Activated CD8-positive, alpha-beta memory T cell treated with anti-CD3 and anti-CD28 coated beads for 24 hours (primary cell): ENCODE results near the gene COX10.

Experiments
- DNase-seq: peaks from one replicate; pipeline ENCODE4 v3.0.0-alpha.2; 2020

The COX10 gene

DNA sequence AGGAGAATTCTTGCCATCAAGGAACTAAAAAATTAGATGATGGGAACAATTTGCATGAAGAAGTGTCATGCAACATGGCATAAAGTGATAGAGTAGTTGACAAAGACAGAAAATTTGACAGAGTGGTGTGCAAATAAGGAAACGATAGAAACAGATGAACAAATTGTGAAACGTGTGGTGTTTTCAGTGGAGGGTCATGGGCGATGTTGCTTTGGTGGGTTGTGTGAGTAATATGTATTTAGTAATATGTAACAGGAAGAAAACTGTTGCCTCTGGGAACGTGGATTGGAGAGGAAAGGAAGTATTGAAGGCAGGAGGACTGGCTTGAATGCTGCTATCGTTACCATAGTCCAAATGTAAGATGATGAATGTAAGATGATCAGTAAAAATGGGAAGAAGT is 3.6 kb downstream of the COX10 start:
- no peak for DNase-seq

DNA sequence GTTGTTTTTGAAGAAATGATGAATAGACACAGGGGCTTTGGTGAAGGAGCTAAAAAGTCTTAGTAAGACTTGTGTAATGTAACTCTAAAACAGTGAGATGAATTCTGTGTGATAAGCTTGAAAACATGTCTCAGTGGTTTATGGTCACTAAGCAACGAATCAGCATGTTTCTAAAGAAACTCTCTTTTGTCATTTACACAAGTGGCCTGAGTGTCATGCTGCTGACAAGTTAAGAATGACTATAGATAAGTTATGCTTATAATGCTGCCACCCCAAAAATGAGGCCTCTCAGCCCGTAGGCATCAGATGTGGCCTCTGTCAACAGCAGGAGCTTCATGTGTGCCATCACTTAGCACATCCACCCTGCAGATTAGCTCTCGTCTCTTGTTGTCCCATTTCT is 8.7 kb downstream of the COX10 start:
- no peak for DNase-seq

DNA sequence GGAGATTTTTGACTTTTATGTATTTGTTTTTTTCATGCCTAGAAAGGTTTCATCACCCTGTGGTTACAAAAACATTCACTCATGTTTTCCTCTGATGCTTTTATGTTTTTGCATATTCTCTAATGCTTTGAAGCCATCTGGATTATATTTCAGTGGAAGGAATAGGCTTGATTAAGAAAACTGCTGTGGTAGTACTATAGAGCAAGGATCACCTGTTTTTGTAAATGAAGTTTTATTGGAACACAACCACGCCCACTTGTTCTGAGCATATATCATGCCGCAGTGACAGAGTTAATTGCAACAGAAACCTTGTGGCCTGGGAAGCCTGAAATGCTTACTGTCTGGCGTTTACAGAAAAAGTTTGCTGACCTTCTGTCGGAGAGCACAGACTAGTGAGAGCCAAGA is 11.5 kb downstream of the COX10 start:
- no peak for DNase-seq

DNA sequence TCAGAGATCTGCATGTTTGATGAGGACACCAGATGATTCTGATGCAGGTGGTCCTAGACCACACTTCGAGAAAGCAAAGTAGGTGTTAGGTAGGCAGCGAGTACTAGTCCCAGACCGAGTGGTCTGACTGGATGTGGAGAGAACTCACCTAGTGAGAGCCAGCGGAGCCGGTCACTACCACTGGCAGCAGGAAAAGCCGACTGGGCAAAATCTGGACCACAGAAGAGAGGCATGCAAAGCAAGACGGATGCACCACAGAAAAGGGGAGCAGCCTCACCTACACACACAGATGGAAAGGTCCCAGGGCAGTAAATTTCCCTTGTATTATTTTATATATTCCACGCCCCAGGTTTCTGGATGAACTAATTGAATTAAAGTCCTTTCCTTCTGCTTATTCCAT is 13.5 kb downstream of the COX10 start:
- DNase-seq = no peak

DNA sequence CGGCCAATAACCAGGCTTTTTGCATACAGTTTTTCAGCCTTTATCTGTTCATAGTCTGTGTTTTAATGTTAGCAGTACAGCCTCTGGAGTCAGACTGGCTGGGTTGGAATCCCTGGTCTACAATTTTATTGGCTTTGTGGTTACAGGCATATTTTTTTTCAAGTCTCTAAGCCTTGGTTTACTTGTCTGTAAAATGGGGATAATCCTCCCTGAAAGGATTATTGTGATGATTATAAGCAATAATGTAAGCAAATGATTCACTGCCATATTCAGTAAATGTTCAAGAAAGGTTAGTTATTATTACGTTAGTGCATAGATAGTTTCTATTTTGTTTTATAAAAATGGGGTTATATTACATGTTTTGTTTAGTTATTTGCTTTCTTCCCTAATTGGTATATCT is 15.7 kb downstream of the COX10 start:
- DNase-seq = no peak

DNA sequence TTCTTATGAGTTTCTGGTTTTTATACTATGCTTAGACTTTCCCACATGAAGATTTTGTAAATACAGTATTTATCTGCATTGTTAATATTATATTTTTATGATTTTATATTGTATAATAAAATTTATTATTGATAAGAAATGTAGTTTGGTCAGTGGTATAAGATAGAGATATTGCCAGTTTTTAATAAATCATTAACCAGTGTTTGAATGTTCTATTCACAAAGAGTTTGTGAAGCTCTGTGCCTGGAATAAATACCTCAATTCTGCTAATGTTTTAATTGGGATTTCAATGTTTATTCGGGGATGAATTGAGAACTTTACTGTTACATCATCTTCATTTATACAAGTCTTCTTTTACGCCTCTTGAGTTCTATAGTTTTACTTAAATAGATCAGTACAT is 16.9 kb downstream of the COX10 start:
- DNase-seq = no peak

DNA sequence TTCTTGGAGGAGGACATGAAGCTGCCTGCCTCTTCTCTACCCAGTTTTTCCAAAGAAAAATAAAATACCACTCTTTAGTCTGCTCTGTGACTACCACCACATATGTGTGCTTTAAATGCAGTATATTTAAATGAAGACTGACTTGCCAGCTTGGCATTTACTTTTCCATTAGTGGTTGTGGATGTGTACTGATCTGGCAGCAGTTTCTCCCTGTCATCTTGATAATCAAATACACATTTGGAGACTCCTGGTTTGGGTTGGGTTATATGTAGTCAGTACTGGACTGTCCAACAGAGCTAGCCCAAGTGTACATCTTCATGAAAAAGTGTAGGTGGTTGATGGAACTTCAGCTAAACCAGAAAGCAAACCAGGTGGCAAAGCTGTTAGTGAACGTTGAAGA is 19.9 kb downstream of the COX10 start:
- no peak for DNase-seq

DNA sequence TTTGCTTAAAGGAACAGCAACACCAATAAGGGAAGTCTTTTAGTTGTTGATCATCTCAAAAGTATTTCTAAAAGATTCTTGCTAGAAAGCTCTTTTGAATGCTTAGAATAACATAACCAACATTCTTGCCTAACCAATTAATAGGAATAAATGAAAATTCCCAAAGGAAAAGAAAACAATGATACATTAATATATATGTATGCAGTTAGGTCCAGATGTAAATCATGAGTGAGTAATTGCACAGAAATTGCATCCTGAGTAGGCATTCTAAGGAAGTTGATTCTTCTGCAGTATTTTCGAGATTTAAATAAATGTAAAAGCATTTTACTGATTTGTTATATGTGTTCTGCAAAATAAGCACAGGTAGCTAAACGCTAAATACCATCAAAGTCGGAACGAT is 22.1 kb downstream of the COX10 start:
- DNase-seq = no peak

DNA sequence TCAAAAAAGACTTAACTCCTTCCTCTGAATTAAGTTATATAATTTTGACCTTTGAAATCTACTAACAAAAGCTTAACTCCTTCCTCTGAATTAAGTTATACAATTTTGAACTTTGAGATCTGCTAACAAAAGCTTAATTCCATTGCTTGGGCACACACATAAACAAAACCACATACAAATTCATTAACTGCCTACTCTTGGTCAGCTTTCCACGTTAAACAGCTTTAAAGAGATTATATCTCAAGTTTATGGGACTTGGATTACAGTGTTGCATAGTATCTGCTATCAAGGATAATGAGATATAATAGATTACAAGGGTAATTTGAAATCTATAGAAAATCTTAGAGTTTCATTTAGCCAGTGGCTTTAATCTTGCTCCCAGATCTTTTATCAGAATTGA is 23.5 kb downstream of the COX10 start:
- no peak for DNase-seq

DNA sequence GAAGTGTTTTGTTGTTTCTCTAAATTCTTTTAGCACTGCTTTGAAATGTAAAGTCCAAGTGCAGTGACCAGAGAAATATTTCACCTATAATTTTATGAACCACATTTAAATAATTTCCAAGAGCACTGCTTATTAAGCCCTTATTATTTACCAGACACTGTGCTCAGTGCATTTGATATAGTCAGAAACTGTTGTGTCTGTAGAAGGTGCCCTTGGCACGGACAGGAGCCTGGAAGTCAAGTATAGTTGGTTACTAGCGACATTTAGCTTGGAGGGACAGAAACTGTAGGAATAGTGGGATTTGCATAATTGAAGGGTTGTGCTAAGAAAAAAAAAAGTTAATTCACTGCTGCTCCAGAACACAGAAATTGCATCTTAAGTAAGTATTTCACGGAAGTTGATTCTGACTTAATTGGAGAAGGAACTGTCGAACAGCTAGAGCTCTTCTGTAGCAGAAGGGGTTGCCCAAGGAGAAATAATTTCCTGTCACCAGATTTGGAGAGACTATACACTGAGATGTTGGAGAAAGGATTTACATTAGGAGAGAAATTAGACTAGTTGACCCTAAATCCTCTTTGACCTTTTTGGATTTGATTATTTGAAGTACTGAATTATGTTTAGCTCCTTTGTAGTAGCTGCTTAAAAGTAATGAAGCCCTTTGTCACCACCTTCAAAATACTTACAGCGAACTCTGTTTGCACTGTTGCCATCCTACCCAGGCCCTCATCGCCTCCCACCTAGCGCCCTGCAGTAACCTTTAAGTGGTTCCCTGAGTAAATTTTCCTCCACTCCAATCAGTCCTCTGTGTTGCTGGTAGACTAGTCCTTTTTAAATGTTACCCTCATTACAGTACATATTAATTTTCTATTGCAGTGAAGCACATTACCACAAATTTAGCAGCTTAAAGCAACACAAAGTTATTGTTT is 25.6 kb downstream of the COX10 start:
- DNase-seq = no peak

DNA sequence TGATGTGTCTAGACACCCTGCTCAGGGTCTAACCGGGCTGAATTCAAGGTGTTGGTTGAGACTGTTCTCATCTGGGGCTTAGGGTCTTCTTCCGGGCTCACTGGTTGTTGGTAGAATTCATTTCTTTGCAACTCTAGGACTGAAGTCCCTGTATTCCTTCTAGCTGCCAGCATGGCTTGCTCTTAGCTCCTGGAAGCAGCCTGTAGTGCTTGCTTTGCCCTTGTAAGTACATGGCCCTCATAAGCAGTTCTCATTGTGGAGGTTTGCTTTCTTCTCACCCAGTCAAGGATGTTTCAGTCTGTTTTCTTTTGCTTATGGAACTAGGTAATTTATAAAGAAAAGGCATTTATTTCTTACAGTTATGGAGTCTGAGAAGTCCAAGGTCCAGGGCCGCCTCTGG is 26.3 kb downstream of the COX10 start:
- no peak for DNase-seq

DNA sequence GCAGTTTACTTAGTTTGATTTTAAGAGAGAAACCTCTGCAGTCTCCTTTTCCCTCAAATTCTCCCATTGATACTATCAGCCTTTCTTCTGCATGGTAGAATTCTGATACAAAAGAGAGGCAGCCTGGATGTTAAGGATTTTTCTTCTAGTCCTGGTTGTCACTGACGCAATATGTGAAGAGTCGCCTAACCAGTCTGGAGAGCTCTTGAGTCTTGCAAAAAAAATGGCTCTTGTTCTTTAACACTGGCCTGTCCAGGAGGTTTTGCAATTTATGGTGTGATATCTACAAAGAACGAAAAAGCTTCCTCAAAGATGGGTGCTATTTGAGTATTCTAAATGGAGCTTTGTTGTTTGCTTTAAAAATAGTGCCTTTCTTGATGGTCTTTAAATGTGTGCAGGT is 28.9 kb downstream of the COX10 start:
- DNase-seq = no peak

DNA sequence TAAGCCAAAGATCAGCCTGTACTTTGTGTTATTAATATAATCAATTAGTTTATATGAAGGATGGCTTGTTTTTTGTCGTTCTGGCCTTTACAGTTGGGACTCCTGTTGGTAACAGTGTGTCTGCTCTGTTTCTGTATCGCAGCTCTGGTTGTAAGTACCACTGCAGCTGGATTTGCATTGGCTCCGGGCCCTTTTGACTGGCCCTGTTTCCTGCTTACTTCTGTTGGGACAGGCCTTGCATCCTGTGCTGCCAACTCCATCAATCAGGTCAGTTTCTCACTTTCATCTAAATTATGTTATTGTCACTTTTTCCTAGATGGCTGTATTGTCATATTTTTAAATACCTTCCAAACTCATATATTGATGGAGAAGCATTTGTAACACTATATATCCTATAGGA is 32.7 kb downstream of the COX10 start:
- no peak for DNase-seq

DNA sequence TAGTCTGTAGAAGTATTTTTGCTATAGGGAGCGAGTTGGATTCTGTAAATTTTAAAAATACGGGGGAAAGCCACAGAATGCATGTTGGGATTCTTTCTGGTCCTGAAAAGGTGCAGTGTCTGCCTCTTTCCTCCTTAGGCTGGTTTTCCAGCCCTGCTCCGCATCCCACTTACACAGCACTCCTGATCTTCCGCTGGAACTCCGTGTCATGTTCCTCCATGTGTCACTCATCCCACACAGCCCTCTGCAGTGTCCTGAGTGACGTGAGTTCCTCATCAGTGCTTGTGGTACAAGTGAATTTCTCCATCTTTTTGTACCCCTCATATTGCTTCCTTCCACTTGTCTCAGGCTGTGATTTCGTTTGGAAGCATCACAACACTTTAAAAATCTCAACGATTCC is 34.5 kb downstream of the COX10 start:
- DNase-seq = no peak

DNA sequence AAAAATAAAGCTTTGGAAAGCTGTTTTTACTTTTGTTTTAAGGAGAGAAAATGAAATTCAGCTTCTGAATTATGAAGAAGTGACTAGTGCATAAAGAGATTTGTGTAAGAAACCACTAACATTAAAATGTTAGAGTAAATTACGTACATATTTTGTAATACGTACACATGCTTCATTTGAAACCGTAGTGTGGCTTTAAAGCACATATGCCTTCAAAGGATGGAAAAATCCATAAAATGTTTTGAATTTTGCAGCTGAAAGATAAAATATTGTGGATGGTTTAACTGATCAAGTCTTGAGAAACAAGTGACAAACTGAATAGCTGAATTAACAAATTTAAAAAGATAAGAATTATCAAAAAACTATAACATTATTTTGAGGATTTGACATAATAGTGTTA is 35.4 kb downstream of the COX10 start:
- DNase-seq = no peak

DNA sequence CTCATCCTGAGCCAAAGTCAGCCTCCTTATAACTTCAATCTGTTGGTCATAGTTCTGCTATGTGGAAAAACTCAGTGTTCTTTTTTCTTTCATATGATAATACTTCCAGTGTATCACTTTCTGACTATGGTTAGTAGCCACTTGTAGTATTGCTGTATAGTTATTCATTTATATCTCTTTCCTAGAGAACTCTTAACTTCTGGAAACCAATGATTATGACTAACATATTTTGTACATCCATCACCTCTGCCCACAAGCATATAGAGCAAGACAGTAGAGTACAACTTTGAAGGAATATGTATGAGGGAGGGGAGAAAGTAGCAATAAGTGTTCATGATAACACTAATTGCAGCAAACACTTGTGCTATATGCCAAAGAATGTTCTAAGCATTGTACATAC is 38.6 kb downstream of the COX10 start:
- no peak for DNase-seq

DNA sequence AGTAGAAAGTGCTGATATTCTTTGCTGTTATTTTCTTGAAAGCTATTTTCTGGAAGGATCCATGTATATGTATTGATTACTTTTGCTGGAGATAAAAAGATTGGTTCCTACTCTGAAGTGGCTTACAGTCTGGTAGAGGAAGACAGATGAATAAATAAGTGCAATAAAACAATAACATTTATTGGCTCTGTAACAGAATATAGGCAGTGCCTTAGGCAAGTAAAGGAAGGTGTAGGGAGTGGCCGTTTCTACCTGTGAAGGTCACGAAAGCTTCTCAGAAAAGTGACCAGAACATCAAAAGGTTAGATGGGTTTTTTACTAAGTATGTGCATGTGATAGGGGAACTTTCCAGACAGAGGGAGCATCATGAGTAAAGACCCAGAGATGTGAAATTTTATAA is 43.1 kb downstream of the COX10 start:
- no peak for DNase-seq

DNA sequence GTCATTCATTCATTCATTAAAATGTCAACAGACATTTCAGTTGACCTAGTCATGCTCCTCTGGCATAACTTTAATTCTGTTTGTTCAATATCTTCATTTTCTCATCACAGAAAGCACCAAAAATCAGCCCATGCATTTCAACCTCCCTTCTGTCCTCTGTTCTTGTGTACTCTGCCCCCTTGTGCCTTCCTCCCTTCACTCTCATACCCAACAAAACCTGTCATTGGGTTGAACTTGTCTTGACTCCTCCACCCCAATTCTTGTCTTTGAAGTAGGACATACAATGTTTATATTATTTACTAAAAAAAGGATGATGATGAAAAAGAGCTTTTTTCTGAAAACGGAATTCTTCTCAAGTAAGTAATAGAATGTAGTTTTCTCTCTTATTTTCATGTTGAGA is 43.8 kb downstream of the COX10 start:
- DNase-seq = no peak

DNA sequence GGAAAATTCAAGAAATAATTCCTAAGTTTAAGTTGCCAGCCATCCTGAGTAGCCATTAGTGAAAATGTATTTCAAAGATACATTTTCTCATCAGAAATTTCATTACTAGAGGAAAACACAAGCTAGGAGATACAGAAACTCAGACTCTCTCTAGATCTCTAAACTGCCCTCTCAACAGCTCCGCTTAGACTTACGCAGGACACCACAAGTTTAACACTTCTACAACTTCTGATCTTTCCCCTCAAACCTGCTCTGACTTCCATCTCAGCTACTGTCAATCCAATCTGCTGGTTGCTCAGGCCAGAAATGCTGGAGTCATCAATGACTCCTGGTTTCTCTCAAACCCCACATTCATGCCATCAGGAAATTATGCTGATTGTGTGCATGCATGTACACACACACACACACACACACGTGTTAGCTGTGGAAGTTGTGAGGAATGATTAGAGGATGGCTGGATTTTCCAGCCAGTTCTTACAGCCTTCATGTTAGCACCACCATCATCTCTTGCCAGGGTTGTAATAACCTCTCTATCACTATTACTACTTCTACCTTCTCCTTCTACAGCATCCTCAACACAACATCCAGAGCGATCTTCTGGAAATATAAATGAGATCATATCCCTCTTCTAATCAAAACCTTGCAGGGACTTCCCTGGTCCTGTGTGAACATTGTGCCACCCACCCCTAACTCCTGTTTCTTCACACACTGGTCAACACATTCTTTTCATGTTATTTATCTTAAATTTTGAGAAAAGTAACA is 47.1 kb downstream of the COX10 start:
- DNase-seq = no peak

DNA sequence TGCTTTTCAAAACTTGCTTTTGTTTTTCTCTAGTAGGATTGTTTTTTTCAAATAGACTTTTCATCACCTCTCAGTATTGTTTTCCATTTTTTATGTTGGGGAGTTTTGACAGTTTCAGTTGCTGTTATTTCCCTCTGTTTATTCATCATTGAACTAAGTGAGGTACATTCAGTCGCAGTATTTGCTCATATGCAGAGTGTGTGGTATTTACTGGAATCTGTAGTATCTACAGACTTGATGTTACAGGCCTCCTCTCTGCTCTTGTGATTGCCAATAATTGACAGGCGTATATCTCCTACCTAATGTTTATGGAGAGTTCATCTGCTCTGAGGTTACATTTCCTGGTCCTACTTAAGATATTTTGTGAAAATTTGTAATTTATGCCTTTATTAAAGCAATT is 49.6 kb downstream of the COX10 start:
- no peak for DNase-seq

DNA sequence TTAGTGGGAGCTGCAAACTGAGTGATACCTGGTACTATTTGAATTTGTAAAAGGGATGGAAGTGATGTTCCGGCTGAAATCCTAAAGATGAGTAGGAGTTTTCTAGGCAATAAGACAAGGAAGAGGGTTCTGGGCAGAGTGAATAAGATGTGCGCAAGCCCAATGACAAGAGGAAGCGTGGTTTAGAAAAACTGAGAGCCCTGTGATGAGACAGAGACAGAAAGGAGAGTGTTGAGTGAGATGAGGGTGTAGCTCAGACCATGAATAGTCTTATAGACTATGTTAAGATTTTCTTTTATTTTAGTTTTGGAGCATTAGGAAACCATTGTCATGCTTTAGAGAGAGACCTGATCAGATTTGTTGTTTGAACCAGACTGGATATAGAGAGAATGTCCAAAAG is 50.2 kb downstream of the COX10 start:
- DNase-seq = no peak

DNA sequence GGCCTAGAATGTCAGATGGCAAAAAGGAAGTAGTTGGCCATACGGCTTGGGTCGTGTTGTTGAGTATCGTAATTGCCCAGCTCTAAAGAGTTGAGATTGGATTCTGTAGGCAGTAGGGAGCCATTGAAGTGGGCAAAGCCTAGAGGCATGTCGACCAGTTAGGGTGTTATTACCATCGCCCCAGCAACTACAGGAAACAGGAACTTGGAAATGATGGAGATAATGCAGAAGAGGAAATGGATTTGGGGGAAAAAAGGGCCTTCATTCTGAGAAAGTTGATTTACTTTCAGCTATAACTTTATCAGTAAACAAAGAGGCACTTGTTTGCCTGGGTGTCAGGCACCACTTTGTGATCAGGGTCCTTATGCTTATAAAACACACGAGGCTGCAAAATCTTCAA is 52.6 kb downstream of the COX10 start:
- DNase-seq = no peak

DNA sequence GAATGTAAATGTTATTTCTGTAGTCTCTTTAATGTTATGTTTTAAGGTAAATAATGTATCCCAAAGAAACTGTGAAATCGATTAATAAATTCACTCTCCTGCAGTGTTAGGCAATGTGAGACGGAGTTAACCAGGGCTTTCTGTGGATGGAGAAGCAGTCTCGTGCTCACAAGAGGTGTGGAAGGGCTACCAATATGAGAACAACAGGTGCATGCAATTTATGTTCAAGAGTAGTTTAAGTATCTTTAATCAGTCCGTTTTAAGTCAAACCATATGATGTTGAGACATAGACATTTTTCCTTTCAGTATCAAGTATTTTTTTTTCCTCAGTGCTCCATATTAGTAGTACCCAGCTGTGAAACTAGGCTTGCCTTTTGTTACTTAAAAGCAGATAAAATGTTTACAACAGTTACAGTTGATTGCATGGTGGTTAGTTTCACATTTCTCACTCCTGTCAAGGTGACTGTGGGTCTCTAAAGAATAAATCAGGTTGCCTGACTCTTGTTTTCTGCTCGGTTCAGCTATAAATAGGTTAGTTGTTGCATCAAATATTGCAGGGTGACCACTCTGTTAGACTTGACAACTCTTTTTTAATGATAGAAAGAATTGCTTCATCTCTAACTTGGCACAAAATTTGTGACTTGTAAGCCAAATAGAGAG is 54.4 kb downstream of the COX10 start:
- DNase-seq = no peak

DNA sequence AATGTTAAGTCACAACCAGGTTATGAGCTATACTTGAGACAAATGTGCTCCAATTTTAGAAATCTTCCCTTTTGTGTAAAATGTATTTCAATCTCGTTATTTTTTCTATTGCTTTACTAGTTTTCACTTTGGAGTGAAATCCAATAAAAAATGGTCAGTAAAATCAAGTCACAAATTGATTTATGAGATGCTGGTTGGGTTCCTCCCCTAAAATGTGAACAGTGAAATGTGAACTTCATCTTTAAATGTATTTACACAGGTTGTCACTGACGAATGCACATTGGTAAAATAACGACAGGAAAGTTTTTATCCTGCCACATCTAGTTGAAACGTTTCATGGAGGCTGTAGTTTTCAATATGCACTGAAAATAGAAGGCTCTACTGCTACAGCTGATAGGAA is 55.5 kb downstream of the COX10 start:
- DNase-seq = no peak
